SK-N-SH treated with all-trans-retinoic acid at 6 μM for 48 hours (cell line): ENCODE data around the gene WWC2.

Source experiments
- ATAC-seq: fragments of 200-7000 bp; cut with Tn5 transposase; 3 replicates; pipeline ENCODE4 v1.9.1; 2020; ENCODE audit warnings: mild to moderate bottlenecking, moderate library complexity
- ARNTL ChIP-seq: fragments of 450-650 bp; formaldehyde crosslinking; IDR thresholded peaks from 2 replicates; pipeline ENCODE4 v1.5.0; 2020; ENCODE audit warnings: low read depth, mild to moderate bottlenecking, moderate library complexity, borderline replicate concordance
- BACH2 ChIP-seq: fragments of 250-450 bp; sonication (Bioruptor Pico); IDR thresholded peaks from 2 replicates; pipeline ENCODE4 v1.9.0; 2021; ENCODE audit warnings: mild to moderate bottlenecking, borderline replicate concordance
- CREB5 ChIP-seq: fragments of 250-450 bp; sonication (Bioruptor Pico); IDR thresholded peaks from 2 replicates; pipeline ENCODE4 v1.5.1; 2020; ENCODE audit warnings: low read depth, mild to moderate bottlenecking, moderate library complexity
- CSDC2 ChIP-seq: fragments of 250-450 bp; sonication (Bioruptor Pico); IDR thresholded peaks from 2 replicates; pipeline ENCODE4 v1.5.0; 2020; ENCODE audit warnings: mild to moderate bottlenecking, moderate library complexity
- CSRNP3 ChIP-seq: fragments of 250-450 bp; sonication (Bioruptor Pico); IDR thresholded peaks from 2 replicates; pipeline ENCODE4 v1.5.1; 2021; ENCODE audit warnings: mild to moderate bottlenecking, moderate library complexity
- GLIS3 ChIP-seq: fragments of 250-450 bp; sonication (Bioruptor Pico); IDR thresholded peaks from 2 replicates; pipeline ENCODE4 v1.5.0; 2020; ENCODE audit warnings: mild to moderate bottlenecking, moderate library complexity
- ISL1 ChIP-seq: fragments of 250-450 bp; sonication (Bioruptor Pico); IDR thresholded peaks from 2 replicates; pipeline ENCODE4 v2.1.2; 2022; ENCODE audit warnings: mild to moderate bottlenecking, moderate library complexity
- OSR1 ChIP-seq: fragments of 250-450 bp; sonication (Bioruptor Pico); IDR thresholded peaks from 2 replicates; pipeline ENCODE4 v1.8.0; 2022; ENCODE audit warnings: moderate library complexity, mild to moderate bottlenecking, inconsistent platforms
- PATZ1 ChIP-seq: fragments of 250-450 bp; sonication (Bioruptor Pico); IDR thresholded peaks from 2 replicates; pipeline ENCODE4 v1.8.0; 2020; ENCODE audit warnings: mild to moderate bottlenecking, moderate library complexity, borderline replicate concordance
- POU6F1 ChIP-seq: fragments of 250-450 bp; sonication (Bioruptor Pico); IDR thresholded peaks from 2 replicates; pipeline ENCODE4 v1.8.0; 2021; ENCODE audit warnings: low read depth, mild to moderate bottlenecking, moderate library complexity, borderline replicate concordance
- PPARA ChIP-seq: fragments of 250-450 bp; sonication (Bioruptor Pico); IDR thresholded peaks from 2 replicates; pipeline ENCODE4 v1.5.0; 2020; ENCODE audit warnings: mild to moderate bottlenecking, borderline replicate concordance
- RARB ChIP-seq: fragments of 250-450 bp; sonication (Bioruptor Pico); IDR thresholded peaks from 2 replicates; pipeline ENCODE4 v1.8.0; 2021; ENCODE audit warnings: mild to moderate bottlenecking, moderate library complexity
- SNAI2 ChIP-seq: fragments of 250-450 bp; sonication (Bioruptor Pico); IDR thresholded peaks from 2 replicates; pipeline ENCODE4 v1.5.0; 2020; ENCODE audit warnings: mild to moderate bottlenecking, moderate library complexity
- TCF4 ChIP-seq: fragments of 250-450 bp; sonication (Bioruptor Pico); IDR thresholded peaks from 2 replicates; pipeline ENCODE4 v1.8.0; 2021; ENCODE audit warnings: mild to moderate bottlenecking, moderate library complexity, borderline replicate concordance
- TOX ChIP-seq: fragments of 250-450 bp; sonication (Bioruptor Pico); IDR thresholded peaks from 2 replicates; pipeline ENCODE4 v1.8.0; 2021; ENCODE audit warnings: mild to moderate bottlenecking, moderate library complexity, borderline replicate concordance
- TSHZ2 ChIP-seq: fragments of 250-450 bp; sonication (Bioruptor Pico); IDR thresholded peaks from 2 replicates; pipeline ENCODE4 v1.5.0; 2020; ENCODE audit warnings: mild to moderate bottlenecking, moderate library complexity
- ZC3H10 ChIP-seq: fragments of 250-450 bp; sonication (Bioruptor Pico); IDR thresholded peaks from 2 replicates; pipeline ENCODE4 v1.5.1; 2021; ENCODE audit warnings: mild to moderate bottlenecking, moderate library complexity
- ZFP3 ChIP-seq: fragments of 250-450 bp; sonication (Bioruptor Pico); IDR thresholded peaks from 2 replicates; pipeline ENCODE4 v1.5.0; 2020; ENCODE audit warnings: mild to moderate bottlenecking, moderate library complexity
- ZFP30 ChIP-seq: fragments of 450-650 bp; formaldehyde crosslinking; IDR thresholded peaks from 2 replicates; pipeline ENCODE4 v1.5.0; 2022; ENCODE audit warnings: mild to moderate bottlenecking, moderate library complexity
- ZNF565 ChIP-seq: fragments of 450-650 bp; formaldehyde crosslinking; conservative IDR thresholded peaks from 2 replicates; pipeline ENCODE4 v1.5.0; 2020; ENCODE audit warnings: low read depth, mild to moderate bottlenecking, moderate library complexity
- ZNF70 ChIP-seq: fragments of 450-650 bp; formaldehyde crosslinking; IDR thresholded peaks from 2 replicates; pipeline ENCODE4 v1.5.0; 2020; ENCODE audit warnings: mild to moderate bottlenecking, moderate library complexity
- ZNF8 ChIP-seq: fragments of 450-650 bp; formaldehyde crosslinking; IDR thresholded peaks from 2 replicates; pipeline ENCODE4 v1.5.0; 2020; ENCODE audit warnings: mild to moderate bottlenecking, moderate library complexity

The WWC2 gene

GRCh38 chr4:183140911-183141320 lies 41.9 kb downstream of the WWC2 start:
- ATAC-seq, result no peak; the same call in 1 of the 3 replicates
- TF ChIP-seq ZNF8 (CRISPR knock-in tag) (no peak), ISL1 (CRISPR knock-in tag) (no peak), TCF4 (no peak), PATZ1 (CRISPR knock-in tag) (no peak), ZC3H10 (CRISPR knock-in tag) (no peak), ZFP30 (CRISPR knock-in tag) (no peak), CSDC2 (CRISPR knock-in tag) (no peak), TSHZ2 (CRISPR knock-in tag) (no peak), ZNF70 (CRISPR knock-in tag) (no peak), CSRNP3 (CRISPR knock-in tag) (no peak), OSR1 (CRISPR knock-in tag) (no peak), POU6F1 (CRISPR knock-in tag) (no peak), PPARA (no peak), GLIS3 (CRISPR knock-in tag) (no peak), CREB5 (CRISPR knock-in tag) (no peak), SNAI2 (CRISPR knock-in tag) (no peak), ZNF565 (no peak), BACH2 (no peak), ZFP3 (CRISPR knock-in tag) (no peak), ARNTL (no peak)

- peak; percentile 42 for ATAC-seq
- no peak for TF ChIP-seq ISL1 (CRISPR knock-in tag)
- no peak for TF ChIP-seq ARNTL
- no peak for TF ChIP-seq ZNF8 (CRISPR knock-in tag)
- no peak for TF ChIP-seq TOX
- TF ChIP-seq CSDC2 (CRISPR knock-in tag), result no peak
- no peak for TF ChIP-seq TCF4
- TF ChIP-seq CSRNP3 (CRISPR knock-in tag), result no peak
- no peak for TF ChIP-seq ZFP3 (CRISPR knock-in tag)
- no peak for TF ChIP-seq ZFP30 (CRISPR knock-in tag)
- TF ChIP-seq ZNF70 (CRISPR knock-in tag), result no peak
- TF ChIP-seq RARB (CRISPR knock-in tag), result no peak
- no peak for TF ChIP-seq SNAI2 (CRISPR knock-in tag)
- TF ChIP-seq GLIS3 (CRISPR knock-in tag), result no peak
- no peak for TF ChIP-seq PATZ1 (CRISPR knock-in tag)
- TF ChIP-seq BACH2, result no peak
- no peak for TF ChIP-seq OSR1 (CRISPR knock-in tag)
- TF ChIP-seq ZNF565, result no peak
- no peak for TF ChIP-seq PPARA
- no peak for TF ChIP-seq ZC3H10 (CRISPR knock-in tag)
Measured at GRCh38 chr4:183141997-183142396, 42.9 kb downstream of the WWC2 start.
